HG03469 (cell line): ENCODE data around the gene SH2D6.
A peak's percentile ranks its signal among the peaks of the same experiment; 100 is the strongest.
"Not testable (repeated sequence)": the region's sequence is repeated elsewhere in the genome, so short reads cannot be mapped to it uniquely, and the experiment has no call there.

Experiments used
- ATAC-seq: cut with Tn5 transposase; IDR thresholded peaks from one replicate; pipeline ENCODE4 v1.9.1; 2021; ENCODE audit warnings: mild to moderate bottlenecking, moderate library complexity, moderate number of reproducible peaks; ENCODE audit not compliant: unreplicated experiment

The SH2D6 gene

DNA sequence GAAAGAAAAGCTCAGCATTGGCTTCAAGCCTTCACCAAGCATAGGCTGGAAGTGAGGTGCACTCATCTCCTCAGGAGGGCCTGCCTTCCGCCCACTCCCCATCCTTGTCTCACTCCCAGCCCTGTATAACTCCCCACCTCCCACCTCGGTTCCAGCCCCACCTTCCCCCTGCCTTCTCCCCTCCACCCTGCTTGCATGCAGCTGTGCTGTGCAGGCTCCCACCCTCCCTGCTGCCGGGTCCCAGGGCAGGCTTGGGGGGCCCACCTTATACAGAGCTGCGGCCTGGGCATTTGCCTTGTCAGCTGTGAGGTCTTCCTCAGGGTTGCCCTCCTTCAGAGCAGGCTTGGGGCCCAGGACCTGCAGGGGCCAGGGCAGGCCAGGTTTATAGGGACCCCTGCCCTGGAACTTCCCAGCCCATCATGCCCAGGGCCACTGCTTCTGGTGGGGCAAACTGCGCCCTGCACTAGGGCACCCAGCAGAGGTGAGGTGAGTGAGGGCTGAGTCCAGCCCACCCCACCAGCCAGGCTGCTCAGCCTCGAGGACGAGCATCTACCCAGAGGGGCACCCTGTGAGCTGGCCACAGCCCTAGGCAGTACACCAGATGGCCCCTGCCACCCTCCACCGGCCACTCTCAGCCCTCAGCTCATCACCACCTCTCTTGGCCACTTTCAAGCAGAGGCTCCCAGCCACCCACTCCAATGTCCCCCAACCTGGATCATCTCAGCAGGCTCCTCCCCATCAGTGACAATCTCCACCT lies 19.9 kb upstream of the SH2D6 start:
- no peak for ATAC-seq

GRCh38 chr2:85399183-85399455 lies 19.4 kb upstream of the SH2D6 start:
- no peak for ATAC-seq

DNA sequence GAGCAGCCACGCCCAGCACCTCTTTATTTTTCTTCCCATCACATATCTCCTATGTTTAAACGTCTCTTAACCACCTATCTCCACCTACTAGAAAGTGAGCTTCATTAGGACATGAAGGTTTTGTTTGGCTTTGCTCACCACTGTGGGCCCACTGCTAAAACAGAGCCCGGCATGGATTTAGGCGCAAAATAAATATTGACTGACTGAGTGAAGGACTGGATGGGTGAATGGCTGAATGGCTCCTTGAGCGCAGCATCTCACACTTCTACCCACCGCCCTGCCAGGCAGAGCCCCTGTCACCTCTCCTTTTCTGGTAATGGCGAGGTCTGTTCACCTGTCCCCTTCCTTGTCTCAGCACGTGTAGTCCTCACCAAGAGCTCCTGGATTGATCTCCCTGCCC lies 18.5 kb upstream of the SH2D6 start:
- no peak for ATAC-seq

GRCh38 chr2:85400541-85401463 lies 17.7 kb upstream of the SH2D6 start:
- ATAC-seq = no peak

GRCh38 chr2:85401464-85401805 lies 17.1 kb upstream of the SH2D6 start:
- ATAC-seq = no peak

- no peak for ATAC-seq
These were observed 16.7 kb upstream of the SH2D6 start for GRCh38 chr2:85401844-85402243.

- ATAC-seq = peak; percentile 39
These were observed 13.1 kb upstream of the SH2D6 start for GRCh38 chr2:85405201-85406059.

- peak; percentile 31 for ATAC-seq
These were observed 8.5 kb upstream of the SH2D6 start, which contains the start of gene CAPG for GRCh38 chr2:85409845-85410583. CAPG (minus strand) TSS chr2:85410366; CDS start chr2:85402145, 8,221 bp downstream.

DNA sequence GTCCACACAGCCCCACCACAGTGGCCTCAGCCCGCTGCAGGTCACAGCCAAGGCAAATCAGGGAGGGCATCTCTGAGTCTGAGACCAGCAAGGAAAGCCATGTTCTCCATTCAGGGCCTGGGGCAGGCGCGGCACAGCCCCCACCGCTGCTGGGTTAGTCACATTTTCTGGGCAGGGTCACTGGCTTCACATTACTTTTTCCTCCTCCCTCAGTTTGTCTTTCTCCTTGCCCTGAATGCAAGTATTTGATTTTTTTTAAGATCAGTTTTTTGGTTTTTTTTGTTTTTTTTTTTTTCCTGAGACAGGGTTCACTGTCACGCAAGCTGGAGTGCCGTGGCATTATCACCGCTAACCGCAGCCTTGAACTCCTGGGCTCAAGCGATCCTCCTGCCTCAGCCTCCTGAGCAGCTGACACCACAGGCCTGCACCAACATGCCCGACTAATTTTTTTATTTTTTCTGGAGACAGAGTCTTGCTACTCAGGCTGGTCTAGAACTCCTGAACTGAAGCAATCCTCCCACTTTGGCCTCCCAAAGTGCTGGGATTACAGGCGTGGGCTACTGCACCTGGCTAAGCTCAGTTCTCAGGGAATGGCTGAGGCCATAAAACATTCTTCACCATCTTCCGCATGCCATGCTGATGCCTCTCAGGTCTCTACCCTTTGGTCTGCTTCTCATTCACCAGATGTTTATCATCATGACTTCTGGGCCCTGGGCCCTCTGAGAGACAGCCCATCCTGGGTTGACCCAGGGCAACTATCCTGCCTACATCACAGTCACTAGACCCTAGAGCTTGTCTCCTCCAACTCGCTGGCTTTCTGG lies 7.7 kb upstream of the SH2D6 start:
- ATAC-seq = no peak

DNA sequence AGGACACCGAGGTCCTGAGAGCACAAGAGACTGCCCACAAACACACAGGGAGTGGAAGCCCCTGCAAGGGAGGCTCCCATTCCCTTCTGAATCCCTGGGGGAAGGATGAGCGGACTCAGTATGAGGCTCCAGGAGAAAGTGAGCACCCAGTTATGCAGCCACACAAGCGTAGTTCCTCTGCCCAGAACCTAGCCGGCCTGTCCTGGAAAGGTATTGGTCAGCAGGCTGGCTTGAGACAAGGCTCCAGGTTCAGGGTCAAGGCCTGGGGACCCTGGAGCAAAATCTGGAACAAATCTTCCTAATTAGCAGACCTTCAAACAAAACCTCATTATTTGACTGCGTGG lies 7.1 kb upstream of the SH2D6 start:
- ATAC-seq = no peak

- ATAC-seq = no peak
These were observed 4.7 kb upstream of the SH2D6 start for GRCh38 chr2:85413592-85414420.

GRCh38 chr2:85414421-85414759 lies 4.1 kb upstream of the SH2D6 start:
- ATAC-seq = not testable (repeated sequence)

- no peak for ATAC-seq
These were observed 3.6 kb upstream of the SH2D6 start for GRCh38 chr2:85414761-85415553.

- ATAC-seq = no peak
These were observed 2.4 kb upstream of the SH2D6 start for GRCh38 chr2:85415980-85416650.

GRCh38 chr2:85419009-85419675 lies 628 bp downstream of the SH2D6 start:
- ATAC-seq = no peak

DNA sequence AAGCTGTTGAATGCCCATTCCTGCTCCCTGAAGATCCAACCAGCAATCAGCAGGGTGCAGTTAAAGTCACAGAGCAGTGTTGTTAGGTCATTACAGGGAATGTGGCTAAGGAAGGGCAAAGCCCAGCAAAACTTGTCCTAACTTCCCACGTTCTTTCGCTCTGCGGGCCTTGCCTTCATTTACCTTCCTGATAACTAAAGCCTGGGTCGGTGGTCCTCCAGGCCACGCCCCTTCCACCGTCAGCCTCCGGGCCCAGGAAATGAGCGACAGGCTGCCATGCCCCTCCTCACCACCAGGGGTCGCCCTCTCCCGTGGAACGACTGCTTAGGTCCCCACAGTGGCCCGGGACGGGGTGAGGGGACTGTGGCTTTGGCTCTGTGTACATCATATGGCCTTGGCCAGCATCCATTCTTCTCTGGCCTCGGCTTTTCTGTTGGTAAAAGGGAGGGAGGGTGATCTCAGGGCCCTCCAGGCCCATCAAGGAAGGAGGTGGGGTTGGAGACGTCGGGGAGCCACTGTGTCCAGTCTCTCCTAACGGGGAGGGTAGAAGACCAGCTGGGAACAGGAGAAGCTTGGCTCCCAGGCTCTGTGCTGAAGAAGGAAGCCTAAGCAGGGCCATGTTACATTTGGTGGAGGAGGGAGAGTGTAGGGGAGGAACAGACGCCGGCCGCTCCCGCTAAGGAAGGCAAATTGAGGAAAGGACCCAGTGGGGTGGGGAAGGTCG lies 2.2 kb downstream of the SH2D6 start:
- peak; percentile 55 for ATAC-seq
